Calu3 (cell line): ENCODE results near the gene GRAMD4. TPM values are rescaled to one million over a fixed set of nuclear protein-coding genes. Genes with fewer than 3 reads are reported as not detected.

ENCODE experiments used
- BruUV-seq: library from RNA; stranded (reverse); fragments of 400-500 nt; replicated peaks from 2 replicates; lab custom pipeline; 2021; lab: Mats Ljungman, UMichigan
- CTCF ChIA-PET: fragments of 300-600 bp; sonication (Branson Sonifier 250); formaldehyde crosslinking; loops from one replicate; lab custom pipeline; 2022; ENCODE audit warnings: antibody characterized with exemption; lab: Charles Lee
- DNase-seq: peaks from one replicate; pipeline ENCODE4 v3.0.0; 2022
- H3K27ac Mint-ChIP-seq: one replicate; pipeline ENCODE4 v1.8.0; 2022; ENCODE audit warnings: mixed read lengths; ENCODE audit not compliant: unreplicated experiment
- H3K27me3 Mint-ChIP-seq: one replicate; pipeline ENCODE4 v1.8.0; 2022; ENCODE audit warnings: mixed read lengths; ENCODE audit not compliant: unreplicated experiment
- H3K36me3 Mint-ChIP-seq: one replicate; pipeline ENCODE4 v1.8.0; 2022; ENCODE audit warnings: mild to moderate bottlenecking, moderate library complexity, mixed read lengths; ENCODE audit not compliant: insufficient read depth, unreplicated experiment
- H3K4me1 Mint-ChIP-seq: one replicate; pipeline ENCODE4 v1.8.0; 2022; ENCODE audit warnings: mild to moderate bottlenecking, low read depth, mixed read lengths; ENCODE audit not compliant: unreplicated experiment
- H3K4me3 Mint-ChIP-seq: one replicate; pipeline ENCODE4 v1.8.0; 2022; ENCODE audit warnings: mild to moderate bottlenecking, low read depth, moderate library complexity, mixed read lengths; ENCODE audit not compliant: unreplicated experiment
- H3K9me3 Mint-ChIP-seq: one replicate; pipeline ENCODE4 v1.8.0; 2022; ENCODE audit warnings: low read depth, mixed read lengths; ENCODE audit not compliant: unreplicated experiment
- CTCF ChIP-seq: fragments of 200-600 bp; IDR thresholded peaks from one replicate; pipeline ENCODE4 v1.8.0; 2022; ENCODE audit warnings: antibody characterized with exemption; ENCODE audit not compliant: unreplicated experiment
- intact Hi-C: fragments of 100-400 bp; cut with micrococcal nuclease; formaldehyde crosslinking; loops from one replicate; pipeline ENCODE4 v1.10.0; 2022; ENCODE audit not compliant: unreplicated experiment
- total RNA-seq: library from RNA; stranded (reverse); gene quantifications from 2 replicates; pipeline ENCODE4 v1.2.3, GENCODE V29; 2022

Gene GRAMD4
- total RNA-seq, 1 experiment from 2014 or later: 61.2 TPM

- CTCF ChIA-PET: interaction anchor here (0.6 kb wide), 1 partner anchor 23 kb away, joined by 4 read pairs; no protein-coding TSS in a partner anchor
- intact Hi-C loops: no loop called here
- Mint-ChIP-seq H3K27me3 (no peaks in the 10 kb centered on the region), H3K9me3 (no peaks in the 10 kb centered on the region), H3K4me3 (no peak overlapping the region), H3K27ac (no peak overlapping the region), H3K4me1 (no peaks in the 10 kb centered on the region), H3K36me3 (peaks cover 8% of the 10 kb centered on the region)
- no peak for TF ChIP-seq CTCF
- BruUV-seq: no TSS peak
- no peak for DNase-seq
These were observed 30.9 kb upstream of the GRAMD4 start for GRCh38 chr22:46589141-46589748.

- TF ChIP-seq CTCF: no peak
- Mint-ChIP-seq H3K36me3 (peaks cover 8% of the 10 kb centered on the region), H3K27me3 (no peaks in the 10 kb centered on the region), H3K9me3 (no peaks in the 10 kb centered on the region), H3K4me1 (no peaks in the 10 kb centered on the region), H3K27ac (no peak overlapping the region), H3K4me3 (no peak overlapping the region)
- no peak for DNase-seq
- BruUV-seq: no TSS peak
- intact Hi-C loops: no loop called here
- CTCF ChIA-PET: interaction anchor here (0.6 kb wide), 2 partner anchors 22 to 106 kb away, joined by 3 to 4 read pairs; no protein-coding TSS in a partner anchor
These were observed 30.3 kb upstream of the GRAMD4 start for GRCh38 chr22:46589871-46590271.

- BruUV-seq: no TSS peak
- CTCF ChIA-PET: interaction anchor here (0.6 kb wide), 2 partner anchors 107 to 223 kb away, joined by 3 read pairs; no protein-coding TSS in a partner anchor
- TF ChIP-seq CTCF: no peak
- H3K27me3 Mint-ChIP-seq: no peaks in the 10 kb centered on the region
- no peaks in the 10 kb centered on the region for H3K4me1 Mint-ChIP-seq
- H3K4me3 Mint-ChIP-seq: no peak overlapping the region
- peaks cover 8% of the 10 kb centered on the region for H3K36me3 Mint-ChIP-seq
- H3K9me3 Mint-ChIP-seq: no peaks in the 10 kb centered on the region
- DNase-seq: no peak
- no peak overlapping the region for H3K27ac Mint-ChIP-seq
- intact Hi-C loops: no loop called here
These were observed 29.9 kb upstream of the GRAMD4 start for GRCh38 chr22:46590334-46590733.

GRCh38 chr22:46591930-46592329, 28.3 kb upstream of the GRAMD4 start:
- no peak overlapping the region for H3K4me3 Mint-ChIP-seq
- no TSS peak for BruUV-seq
- H3K27me3 Mint-ChIP-seq: no peaks in the 10 kb centered on the region
- CTCF ChIA-PET: interaction anchor here (0.7 kb wide), 1 partner anchor 1937 kb away, joined by 7 read pairs; no protein-coding TSS in a partner anchor
- H3K27ac Mint-ChIP-seq: no peak overlapping the region
- intact Hi-C loops: no loop called here
- TF ChIP-seq CTCF: no peak
- DNase-seq: no peak
- no peaks in the 10 kb centered on the region for H3K9me3 Mint-ChIP-seq
- peaks cover 5% of the 10 kb centered on the region for H3K4me1 Mint-ChIP-seq
- peaks cover 15% of the 10 kb centered on the region for H3K36me3 Mint-ChIP-seq
